ENCODE results near the gene EMC10.

DNA sequence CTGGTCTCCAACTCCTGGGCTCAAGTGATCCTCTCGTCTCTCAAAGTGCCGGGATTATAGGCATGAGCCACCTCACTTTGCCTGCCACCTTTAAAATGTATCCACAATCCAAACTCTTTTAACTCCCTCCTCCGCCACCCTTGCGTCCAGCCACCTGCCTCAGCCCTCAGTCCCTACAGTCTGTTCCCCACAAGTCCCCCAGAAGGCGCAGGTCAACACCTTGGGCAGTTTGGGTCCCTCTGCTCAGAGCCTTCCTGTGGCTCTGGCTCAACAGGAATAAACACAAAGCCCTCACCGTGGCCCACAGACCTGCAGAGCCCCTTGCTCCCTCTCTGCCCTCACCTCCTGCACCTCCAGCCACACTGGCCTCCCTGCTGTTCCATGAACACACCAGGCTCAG, 7.5 kb upstream of the EMC10 start:
- TF ChIP-seq, protein P1, sequence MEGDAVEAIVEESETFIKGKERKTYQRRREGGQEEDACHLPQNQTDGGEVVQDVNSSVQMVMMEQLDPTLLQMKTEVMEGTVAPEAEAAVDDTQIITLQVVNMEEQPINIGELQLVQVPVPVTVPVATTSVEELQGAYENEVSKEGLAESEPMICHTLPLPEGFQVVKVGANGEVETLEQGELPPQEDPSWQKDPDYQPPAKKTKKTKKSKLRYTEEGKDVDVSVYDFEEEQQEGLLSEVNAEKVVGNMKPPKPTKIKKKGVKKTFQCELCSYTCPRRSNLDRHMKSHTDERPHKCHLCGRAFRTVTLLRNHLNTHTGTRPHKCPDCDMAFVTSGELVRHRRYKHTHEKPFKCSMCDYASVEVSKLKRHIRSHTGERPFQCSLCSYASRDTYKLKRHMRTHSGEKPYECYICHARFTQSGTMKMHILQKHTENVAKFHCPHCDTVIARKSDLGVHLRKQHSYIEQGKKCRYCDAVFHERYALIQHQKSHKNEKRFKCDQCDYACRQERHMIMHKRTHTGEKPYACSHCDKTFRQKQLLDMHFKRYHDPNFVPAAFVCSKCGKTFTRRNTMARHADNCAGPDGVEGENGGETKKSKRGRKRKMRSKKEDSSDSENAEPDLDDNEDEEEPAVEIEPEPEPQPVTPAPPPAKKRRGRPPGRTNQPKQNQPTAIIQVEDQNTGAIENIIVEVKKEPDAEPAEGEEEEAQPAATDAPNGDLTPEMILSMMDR (IDR thresholded peaks at IDR 0.05; ENCODE audit: low read depth, low read length, poor library complexity, severe bottlenecking): no peak
- TF ChIP-seq EZH2phosphoT487 (IDR thresholded peaks at IDR 0.05; ENCODE audit: borderline replicate concordance, low read length): no peak
